Ramos (cell line): ENCODE measurements around the gene SMIM14.
"Not testable (repeated sequence)": the region's sequence is repeated elsewhere in the genome, so short reads cannot be mapped to it uniquely, and the experiment has no call there.

ENCODE experiments used
- in situ Hi-C: fragments of 300-500 bp; cut with MboI; formaldehyde crosslinking; loops from one replicate; pipeline ENCODE4 v1.14.3; 2022; ENCODE audit warnings: low sequenced_read_pairs; ENCODE audit not compliant: unreplicated experiment

SMIM14 gene

DNA sequence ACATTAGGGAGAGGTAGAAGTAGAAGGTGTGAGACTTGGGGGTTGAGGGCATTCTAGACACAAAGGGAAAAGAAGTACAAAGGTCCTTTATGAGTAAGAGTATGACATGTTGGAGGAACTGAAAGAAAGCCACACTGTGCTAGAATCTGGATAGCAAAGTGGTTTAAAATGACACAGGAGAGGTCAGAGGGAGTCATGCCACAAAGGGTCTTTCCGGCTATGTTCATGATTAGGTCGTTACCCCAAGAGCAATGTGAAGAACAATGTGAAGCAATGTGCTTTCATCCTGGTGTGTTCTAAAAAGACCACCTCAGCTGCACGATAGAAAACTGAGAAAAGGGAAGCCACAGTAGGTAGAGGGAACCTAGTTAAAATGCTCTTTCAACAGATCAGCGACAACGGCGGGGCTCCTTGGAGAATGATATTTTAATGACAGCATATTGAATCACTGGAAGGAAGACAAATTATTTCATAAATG, 29.2 kb downstream of the SMIM14 start:
- in situ Hi-C loops, result no loop called here

DNA sequence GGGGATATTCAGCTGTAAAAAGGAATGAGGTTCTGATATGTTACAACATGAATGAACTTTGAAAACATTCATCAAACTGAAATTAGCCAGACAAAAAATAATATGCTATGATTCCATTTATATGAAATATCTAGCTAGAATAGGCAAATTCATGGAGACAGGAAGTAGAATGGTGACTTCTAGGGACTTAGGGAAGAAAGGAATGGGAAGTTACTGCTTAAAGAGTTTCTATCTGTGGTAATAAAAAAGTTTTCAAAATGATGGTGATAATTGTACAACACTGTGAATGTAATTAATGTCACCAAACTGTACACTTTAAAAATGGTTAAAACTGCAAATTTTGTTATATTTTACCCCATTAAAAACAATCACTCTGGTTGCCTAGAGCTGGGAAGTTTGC, 30.2 kb downstream of the SMIM14 start:
- in situ Hi-C loops, result no loop called here

DNA sequence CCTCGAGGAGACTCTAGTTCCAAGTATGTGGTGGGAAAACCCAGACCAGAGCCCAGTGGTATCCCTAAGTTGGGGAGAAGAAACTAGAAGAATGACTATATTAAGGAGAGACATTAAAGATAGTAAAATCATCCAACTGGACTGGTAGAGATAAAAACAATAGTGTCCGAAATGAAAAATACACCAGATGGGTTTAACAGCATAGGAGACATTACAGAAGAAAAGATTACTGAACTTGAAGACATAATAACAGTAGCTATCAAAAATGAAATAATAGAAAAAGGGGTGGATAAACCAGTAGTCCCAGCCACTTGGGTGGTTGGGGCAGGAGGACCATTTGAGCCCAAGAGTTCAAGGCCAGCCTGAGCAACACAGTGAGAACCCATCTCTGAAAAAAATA, 31.9 kb downstream of the SMIM14 start:
- in situ Hi-C loops, result no loop called here

DNA sequence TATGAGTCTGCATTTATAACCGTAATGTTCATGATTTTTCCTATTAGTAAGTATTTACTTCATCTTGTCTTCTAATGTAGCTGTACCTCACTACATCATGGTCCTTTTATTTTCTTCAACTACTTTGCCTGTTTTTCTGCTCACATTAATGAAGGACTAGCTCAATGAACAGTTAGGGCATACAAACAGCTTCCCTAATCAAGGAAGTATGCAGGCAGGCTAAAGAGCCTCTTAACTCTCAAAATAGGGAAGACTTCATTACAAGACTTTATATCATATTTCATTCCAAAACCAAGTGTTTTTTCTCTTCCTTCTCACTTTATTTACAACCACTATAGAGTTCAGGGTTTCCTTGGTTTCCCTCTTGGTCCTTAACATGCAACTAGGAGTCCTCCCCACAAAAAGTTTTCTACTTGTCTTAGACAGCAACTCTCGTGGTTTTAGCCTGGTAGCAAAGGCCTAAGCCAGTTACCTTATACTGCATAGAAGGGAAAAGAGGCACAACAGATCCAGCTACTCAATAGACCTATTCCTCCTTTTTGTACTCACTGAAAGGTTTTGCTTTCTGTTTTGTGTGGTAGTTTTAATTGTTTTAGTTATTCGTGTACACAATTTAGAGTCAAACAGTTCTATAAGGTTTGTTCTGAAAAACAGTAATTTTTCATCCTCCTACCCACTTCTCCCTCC, 40.8 kb downstream of the SMIM14 start:
- in situ Hi-C loops, result no loop called here

DNA sequence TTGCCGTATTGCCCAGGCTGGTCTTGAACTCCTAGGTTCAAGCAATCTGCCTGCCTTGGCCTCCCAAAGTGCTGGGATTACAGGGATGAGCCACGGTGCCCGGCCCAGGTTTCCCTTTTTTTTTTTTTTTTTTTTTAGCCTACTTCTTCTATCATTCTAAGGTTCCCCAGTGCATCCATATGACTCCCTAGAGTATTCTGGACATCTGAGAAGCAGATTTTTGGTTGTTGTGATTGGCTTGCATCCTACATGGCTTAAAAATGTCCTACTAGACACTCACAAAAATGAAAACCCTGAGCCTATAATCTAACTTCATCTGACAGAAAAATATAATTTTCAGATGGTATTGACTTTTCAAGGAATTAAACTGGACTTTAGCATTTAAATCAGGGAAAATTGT, 41.7 kb downstream of the SMIM14 start:
- in situ Hi-C loops, result no loop called here

DNA sequence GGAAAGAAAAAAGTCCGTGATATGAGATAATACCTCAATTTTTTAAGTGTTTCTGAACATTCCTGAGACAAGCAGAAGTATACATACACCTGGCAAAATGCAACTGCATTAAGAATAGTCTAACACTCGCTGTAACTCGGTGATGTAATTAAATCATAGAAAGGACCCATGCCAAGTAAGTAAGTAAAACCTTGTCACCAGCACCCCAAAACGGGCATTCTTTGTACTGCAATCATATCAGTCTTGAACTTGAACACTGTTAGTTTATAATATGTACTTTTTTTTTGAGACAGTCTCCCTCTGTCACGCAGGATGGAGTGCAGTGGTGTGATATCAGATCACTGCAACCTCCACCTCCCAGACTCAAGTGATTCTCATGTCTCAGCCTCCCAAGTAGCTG, 47.4 kb downstream of the SMIM14 start:
- in situ Hi-C loops, result no loop called here

DNA sequence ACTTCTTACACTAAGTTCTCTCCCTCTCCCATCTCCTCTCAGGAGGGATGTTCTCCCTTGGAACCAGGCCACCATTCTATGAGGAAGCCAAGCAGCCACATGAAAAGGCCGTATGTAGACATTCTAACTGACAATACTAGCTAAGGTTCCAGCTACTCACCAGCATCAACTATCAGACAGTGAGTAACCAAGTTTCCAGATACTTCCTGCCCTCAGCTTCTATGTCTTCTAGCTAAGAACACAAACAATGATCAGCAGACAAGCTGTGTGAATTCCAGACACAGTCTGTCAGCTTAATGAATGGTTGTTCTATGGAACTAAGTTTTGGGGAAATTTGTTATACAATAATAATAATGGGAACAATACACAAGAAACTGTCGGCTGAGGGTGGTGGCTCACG, 50.8 kb downstream of the SMIM14 start:
- in situ Hi-C loops, result no loop called here

DNA sequence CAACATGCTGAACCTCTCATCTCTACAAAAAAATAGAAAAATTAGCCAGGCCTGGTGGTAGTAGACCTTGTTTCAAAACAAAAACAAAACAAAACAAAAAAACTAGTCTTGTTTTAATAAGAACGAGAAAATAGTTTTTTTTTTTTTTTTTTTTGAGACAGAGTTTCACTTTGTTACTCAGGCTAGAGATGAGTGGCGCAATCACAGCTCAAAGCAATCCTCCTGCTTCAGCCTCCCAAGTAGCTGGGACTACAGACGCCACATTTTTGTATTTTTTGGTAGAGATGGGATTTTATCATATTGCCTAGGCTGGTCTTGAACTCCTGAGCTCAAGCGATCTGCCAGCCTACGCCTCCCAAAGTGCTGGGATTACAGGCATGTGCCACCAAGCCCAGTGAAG, 63.7 kb downstream of the SMIM14 start:
- in situ Hi-C loops, result no loop called here

DNA sequence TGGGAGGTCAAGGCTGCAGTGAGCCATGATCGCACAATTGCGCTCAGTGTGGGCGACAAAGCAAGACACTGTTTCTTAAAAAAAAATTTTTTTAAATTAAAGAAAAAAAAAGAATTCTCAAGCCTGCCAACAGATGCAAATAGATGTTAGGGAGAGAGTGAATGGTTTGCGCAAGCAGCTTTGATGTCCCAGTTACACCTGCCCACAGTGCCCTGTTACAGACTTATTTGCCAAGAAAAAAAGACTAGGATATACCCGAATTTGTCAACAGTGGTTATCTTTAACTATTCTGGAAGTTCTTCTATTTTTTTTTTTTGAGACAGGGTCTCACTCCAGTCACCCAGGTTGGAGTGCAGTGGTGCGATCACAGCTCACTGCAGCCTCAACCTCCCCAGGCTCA, 67.2 kb downstream of the SMIM14 start:
- in situ Hi-C loops, result no loop called here

DNA sequence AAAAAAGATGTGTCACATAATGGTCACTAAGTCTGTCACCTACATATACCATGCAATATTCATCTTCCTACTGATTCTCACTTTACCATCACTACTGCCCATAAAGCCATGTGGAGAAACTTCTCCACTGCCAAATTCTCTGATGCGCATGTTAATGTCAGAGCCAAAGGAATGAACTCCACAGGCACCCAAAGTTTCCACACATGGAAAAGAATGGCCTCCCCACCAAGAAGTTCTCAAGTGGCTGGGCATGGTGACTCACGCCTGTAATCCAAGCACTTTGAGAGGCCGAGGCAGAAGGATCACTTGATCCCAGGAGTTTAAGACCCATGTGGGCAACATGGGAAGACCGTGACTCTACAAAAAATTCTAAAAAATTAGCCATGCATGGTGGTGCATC, 67.6 kb downstream of the SMIM14 start:
- in situ Hi-C loops, result no loop called here

DNA sequence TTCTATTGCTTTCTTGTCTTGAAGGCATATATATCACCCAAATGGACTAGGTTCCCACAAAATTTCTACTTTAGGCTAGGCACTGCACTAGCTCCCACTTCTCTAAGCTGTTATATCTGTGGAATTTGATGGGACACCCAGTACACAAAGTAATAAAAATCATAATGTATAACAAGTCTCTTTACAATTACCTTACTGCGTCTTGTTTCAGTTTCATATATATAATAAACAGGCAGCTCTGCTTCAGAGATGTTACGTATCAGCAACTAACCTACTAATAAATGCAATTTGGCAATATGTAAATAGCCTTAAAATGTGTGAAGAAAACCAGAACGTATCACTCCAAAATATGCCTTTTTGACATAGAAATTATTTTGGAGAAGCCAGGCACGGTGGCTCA, 69.5 kb downstream of the SMIM14 start:
- in situ Hi-C loops, result no loop called here

DNA sequence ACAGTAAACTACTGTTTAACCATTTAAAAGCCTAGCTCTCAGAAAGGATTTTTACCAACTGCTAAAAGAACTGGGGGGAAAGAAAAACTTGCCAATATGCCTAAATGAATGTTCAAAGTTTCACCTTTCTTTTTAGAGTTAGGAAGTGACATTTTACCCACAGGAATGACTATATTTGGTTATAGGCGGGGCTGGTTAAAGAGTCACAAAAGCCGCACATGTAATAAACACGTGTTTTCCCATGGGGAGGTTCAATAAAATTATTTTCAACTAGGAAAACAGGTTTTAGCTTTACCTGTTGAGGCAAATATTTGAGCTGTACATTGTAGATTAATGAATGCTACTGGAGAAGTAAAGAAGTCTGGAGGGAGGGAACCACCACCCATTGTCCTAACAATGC, 69.9 kb downstream of the SMIM14 start:
- in situ Hi-C loops, result no loop called here

DNA sequence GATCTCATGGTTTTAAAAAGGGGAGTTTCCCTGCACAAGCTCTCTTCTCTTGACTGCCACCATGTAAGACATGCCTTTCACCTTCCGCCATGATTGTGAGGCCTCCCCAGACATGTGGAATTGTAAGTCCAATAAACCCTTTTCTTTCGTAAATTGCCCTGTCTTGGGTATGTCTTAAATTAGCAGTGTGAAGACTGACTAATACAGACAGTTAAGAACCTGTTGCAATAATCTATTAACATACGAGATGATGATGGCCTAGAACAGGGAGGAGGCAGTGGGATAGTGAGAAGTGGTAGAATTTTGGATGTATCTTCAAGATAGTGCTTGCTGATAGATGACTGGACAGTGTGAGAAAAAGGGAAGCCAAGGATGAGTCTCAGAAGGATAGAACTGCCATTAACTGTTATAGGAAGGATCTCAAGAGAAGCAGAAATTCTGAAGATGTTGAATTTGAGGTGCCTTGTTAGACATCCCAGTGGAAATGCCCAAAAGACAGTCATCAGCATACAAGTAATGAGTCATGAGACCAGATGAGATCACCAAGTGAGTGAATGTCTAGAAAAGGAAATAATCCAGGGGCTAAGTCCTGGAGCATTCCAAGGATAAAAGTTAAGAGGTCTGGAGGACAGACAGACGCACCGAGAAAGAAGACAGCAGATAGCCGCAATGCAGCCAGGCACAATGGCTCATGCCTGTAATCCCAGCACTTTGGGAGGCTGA, 72.6 kb downstream of the SMIM14 start:
- in situ Hi-C loops, result no loop called here

DNA sequence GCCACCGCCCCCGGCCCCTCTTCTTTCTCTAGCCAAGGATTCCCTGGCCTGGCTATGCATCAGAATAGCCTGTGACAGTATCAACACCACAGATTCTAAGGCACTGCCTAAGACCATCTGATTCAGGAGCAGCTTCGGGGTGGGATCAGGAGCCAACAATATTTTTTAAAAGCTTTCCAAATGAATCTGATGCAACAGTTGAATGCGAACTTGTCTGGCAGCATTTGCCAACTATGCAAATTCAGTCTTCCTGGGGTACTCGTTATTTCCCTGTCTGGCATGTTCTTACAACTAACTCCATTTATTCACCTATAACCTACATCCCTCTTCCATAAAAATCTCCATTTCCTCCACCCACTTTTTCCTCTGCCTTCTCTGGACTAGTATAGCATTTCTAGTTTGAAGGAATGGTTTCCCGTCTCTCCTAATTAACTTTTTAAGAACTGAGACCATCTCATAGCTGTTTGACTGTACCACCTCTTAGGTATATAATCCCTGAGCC, 75.3 kb downstream of the SMIM14 start:
- in situ Hi-C loops, result no loop called here

DNA sequence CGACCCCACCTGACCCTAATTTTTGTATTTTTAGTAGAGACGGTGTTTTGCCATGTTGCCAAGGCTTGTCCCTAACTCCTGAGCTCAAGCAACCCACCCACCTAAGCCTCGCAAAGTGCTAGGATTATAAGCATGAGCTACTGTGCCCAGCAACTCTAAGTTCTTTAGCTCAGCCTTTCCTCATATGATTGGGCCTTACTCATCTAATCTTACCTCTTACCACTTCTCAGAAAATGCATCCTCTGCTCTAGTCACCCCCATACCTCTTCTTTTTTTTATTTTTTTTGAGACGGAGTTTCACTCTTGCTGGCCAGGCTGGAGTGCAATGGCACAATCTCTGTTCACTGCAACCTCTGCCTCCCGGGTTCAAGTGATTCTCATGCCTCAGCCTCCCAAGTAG, 75.9 kb downstream of the SMIM14 start:
- in situ Hi-C loops, result no loop called here

DNA sequence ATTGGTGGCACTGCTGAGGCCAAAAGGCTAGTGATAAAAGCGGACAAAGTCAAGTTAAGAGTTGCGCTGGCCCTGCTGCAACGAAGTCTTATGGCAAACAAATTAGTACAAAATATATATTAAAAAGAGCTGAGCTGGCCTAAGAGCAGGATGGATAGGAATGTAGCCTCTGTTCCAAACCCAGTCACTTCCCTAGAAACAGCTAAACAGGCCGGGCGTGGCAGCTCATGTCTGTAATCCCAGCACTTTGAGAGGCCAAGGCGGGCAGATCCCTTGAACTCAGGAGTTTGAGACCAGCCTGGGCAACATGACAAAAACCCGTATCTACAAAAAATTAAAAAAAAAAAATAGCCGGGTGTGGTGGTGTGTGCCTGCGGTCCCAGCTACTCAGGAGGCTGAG, 79.0 kb downstream of the SMIM14 start:
- in situ Hi-C loops, result no loop called here

DNA sequence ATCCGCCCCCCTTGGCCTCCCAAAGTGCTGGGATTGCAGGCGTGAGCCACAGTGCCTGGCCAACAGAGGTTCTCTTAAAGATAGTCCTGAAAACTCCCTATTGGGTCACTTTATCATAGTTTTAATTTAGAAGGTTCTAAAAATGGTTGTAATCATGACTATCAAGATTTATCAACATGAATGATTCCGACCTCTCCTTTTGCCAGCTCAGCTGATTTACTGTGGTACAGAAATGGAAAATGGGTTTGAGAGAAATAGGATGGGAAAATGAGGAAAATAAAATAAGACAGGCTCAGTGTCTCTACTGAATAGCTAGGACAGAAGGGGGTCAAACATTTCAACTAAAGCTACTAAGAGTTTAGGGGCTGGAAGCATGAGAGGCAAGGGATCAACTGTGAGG, 83.2 kb downstream of the SMIM14 start:
- in situ Hi-C loops, result no loop called here

DNA sequence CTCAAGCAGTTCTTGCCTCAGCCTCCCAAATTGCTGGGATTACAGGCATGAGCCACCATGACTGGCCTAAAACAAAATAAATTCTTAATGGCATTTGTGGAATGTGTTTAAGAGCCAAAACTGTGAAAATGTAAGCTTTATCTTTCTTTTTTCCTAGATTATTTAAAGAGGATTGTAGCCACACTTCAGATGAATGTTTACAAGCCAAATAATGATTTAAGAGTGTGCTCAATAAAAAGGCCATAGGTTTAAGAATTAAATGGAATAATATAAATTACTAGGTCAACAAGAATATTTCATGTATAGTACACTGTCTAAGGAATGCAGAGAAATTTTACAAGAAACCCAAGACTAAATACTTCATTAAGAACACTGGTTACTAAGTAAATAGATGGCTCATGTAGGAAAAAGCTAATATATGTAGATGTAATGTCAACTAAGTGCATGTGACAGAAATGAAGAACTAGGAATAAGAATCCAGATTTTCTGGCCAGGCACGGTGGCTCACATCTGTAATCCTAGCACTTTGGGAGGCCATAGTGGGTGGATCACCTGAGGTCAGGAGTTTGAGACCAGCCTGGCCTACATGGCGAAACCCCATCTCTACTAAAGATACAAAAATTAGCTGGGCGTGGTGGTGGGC, 90.1 kb downstream of the SMIM14 start:
- in situ Hi-C loops, result no loop called here

DNA sequence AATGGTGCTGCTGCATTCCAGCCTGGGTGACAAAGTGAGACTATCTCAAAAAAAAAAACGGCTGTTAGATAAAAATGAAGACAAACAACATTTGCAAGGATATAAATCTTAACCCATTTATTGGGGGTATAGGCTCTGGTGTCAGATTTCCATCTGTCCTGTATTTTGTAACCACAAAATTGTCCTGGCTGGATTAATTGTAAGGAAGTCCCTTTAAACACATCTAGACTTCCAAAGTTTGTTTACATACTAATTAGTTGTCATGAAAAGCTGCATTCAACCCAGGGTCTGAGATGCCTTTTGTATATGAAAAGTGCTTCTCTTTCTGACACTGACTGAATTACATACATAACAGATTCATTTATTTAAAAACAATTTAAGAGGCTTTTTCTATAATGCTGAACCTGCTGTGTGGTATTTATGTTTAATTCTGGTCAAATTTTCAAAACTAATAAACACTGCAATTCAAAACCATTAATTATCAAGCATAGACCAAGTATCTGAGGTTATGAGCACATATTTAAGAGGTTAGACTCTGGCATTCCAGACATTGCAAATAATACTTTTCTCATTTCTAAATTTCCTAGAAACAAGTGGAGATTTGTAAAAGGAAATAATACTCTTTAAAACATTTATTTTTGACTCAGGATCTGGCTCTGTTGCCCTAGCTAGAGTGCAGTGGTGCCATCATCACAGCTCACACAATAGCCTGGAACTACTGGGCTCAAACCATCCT, 93.9 kb downstream of the SMIM14 start:
- in situ Hi-C loops, result no loop called here

DNA sequence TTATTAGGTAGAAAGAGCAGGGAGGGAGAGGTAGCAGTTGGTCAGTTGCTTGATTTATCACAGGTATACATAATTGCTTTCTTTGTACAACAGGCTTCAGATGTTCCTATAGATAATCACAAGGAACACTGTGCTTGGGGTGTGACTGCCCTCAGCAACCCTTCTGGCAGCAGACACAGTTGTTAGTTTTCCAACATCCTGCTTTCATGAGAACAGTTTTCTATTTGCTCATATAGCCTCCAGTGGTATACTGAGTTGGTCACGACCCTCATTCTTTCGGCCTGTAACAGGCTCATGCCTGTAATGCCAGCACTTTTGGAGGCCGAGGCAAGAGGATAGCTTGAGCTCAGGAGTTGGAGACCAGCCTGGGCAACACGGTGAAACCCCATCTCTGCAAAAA, 94.6 kb downstream of the SMIM14 start:
- in situ Hi-C loops, result not testable (repeated sequence)

DNA sequence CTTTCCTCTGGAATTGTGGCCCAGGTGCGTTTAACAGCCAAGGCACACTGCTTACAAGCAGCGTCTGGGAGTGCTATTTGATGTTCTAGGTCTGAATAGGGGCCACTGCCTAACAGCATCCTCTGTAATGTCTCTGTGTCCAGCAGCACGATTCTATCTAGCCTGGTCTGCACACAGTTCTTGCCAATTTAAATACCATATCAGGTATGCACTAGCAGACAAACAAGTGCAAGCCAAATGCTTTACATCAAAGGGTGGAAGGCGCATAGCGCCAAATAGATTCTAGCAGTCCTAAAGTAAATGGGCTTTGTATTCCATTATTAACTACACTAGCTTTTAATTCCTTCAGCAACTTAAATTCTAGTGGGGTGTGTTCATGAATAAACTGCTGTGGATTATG, 95.6 kb downstream of the SMIM14 start:
- in situ Hi-C loops, result no loop called here
